Medulla oblongata (tissue), 1 donor: Measurements from ENCODE around the gene L3MBTL4.

Experiments
- DNase-seq: peaks from one replicate; pipeline ENCODE4 v3.0.0-alpha.2; 2015; ENCODE audit errors: extremely low spot score

L3MBTL4 gene

GRCh38 chr18:6255116-6255705 lies 159.5 kb downstream of the L3MBTL4 start:
- peak; percentile 46 for DNase-seq

- no peak for DNase-seq
These were observed 160.3 kb downstream of the L3MBTL4 start for GRCh38 chr18:6254456-6254855.

- no peak for DNase-seq
These were observed 163.6 kb downstream of the L3MBTL4 start for GRCh38 chr18:6251084-6251483.

GRCh38 chr18:6249788-6250187 lies 164.9 kb downstream of the L3MBTL4 start:
- DNase-seq = peak; percentile 65

GRCh38 chr18:6249170-6249569 lies 165.5 kb downstream of the L3MBTL4 start:
- no peak for DNase-seq

- no peak for DNase-seq
These were observed 166.7 kb downstream of the L3MBTL4 start for GRCh38 chr18:6248017-6248416.

- no peak for DNase-seq
These were observed 172.7 kb downstream of the L3MBTL4 start for GRCh38 chr18:6242004-6242403.

- DNase-seq = no peak
These were observed 175.0 kb downstream of the L3MBTL4 start for GRCh38 chr18:6239716-6240115.

GRCh38 chr18:6236258-6236657 lies 178.5 kb downstream of the L3MBTL4 start:
- no peak for DNase-seq

GRCh38 chr18:6222271-6222670 lies 192.4 kb downstream of the L3MBTL4 start:
- DNase-seq = peak; percentile 9

- DNase-seq = no peak
These were observed 193.1 kb downstream of the L3MBTL4 start for GRCh38 chr18:6221602-6222014.

- DNase-seq = no peak
These were observed 194.6 kb downstream of the L3MBTL4 start for GRCh38 chr18:6220129-6220528.

GRCh38 chr18:6219116-6219717 lies 195.5 kb downstream of the L3MBTL4 start:
- DNase-seq = peak; percentile 77

GRCh38 chr18:6215888-6216287 lies 198.8 kb downstream of the L3MBTL4 start:
- DNase-seq = no peak

- DNase-seq = no peak
These were observed 203.6 kb downstream of the L3MBTL4 start for GRCh38 chr18:6211174-6211504.

- no peak for DNase-seq
These were observed 204.2 kb downstream of the L3MBTL4 start for GRCh38 chr18:6210349-6211173.

- DNase-seq = no peak
These were observed 206.8 kb downstream of the L3MBTL4 start for GRCh38 chr18:6207941-6208340.

GRCh38 chr18:6207116-6207515 lies 207.6 kb downstream of the L3MBTL4 start:
- DNase-seq = no peak

GRCh38 chr18:6205706-6206105 lies 209.0 kb downstream of the L3MBTL4 start:
- DNase-seq = no peak

GRCh38 chr18:6204476-6204875 lies 210.2 kb downstream of the L3MBTL4 start:
- DNase-seq = no peak

GRCh38 chr18:6203791-6204190 lies 210.9 kb downstream of the L3MBTL4 start:
- no peak for DNase-seq

- DNase-seq = no peak
These were observed 211.8 kb downstream of the L3MBTL4 start for GRCh38 chr18:6202861-6203260.

GRCh38 chr18:6200204-6200774 lies 214.4 kb downstream of the L3MBTL4 start:
- DNase-seq = no peak
